H1 (cell line): ENCODE measurements around the gene DHCR24.

Experiments used
- EZH2 ChIP-seq: fragments of 200-600 bp; sonication (generic); IDR thresholded peaks from 2 replicates; pipeline ENCODE4 v1.7.1; 2012; ENCODE audit warnings: low read depth, mild to moderate bottlenecking, moderate library complexity, low read length, inconsistent platforms; ENCODE audit not compliant: severe bottlenecking
- SAP30 ChIP-seq: fragments of 300-600 bp; sonication (generic); IDR thresholded peaks from 2 replicates; pipeline ENCODE4 v1.7.1; 2012; ENCODE audit warnings: low read length, moderate library complexity, mild to moderate bottlenecking, inconsistent platforms; ENCODE audit not compliant: insufficient read depth, insufficient replicate concordance
- SIRT6 ChIP-seq: IDR thresholded peaks from one replicate; pipeline ENCODE4 v1.7.1; 2012; ENCODE audit warnings: low read length, inconsistent platforms
- TCF12 ChIP-seq: IDR thresholded peaks from 2 replicates; pipeline ENCODE4 v1.6.1; 2011; ENCODE audit warnings: low read depth, mild to moderate bottlenecking, low read length
- TF ChIP-seq, protein P1 (sequence below), 3 experiments: IDR thresholded peaks; 1 replicate in 2 of 3; 2 replicates in 1 of 3; pipeline versions ENCODE4 v1.5.1 to v1.6.1; 2011; ENCODE audit warnings: low read length in 3 of 3, mild to moderate bottlenecking in 3 of 3, inconsistent platforms in 2 of 3, low read depth in 1 of 3, moderate library complexity in 1 of 3; ENCODE audit not compliant: insufficient read depth in 1 of 3; ENCODE audit errors: control extremely low read depth in 1 of 3
- TF ChIP-seq, protein P2 (sequence below): IDR thresholded peaks from 2 replicates; pipeline ENCODE4 v1.6.1; 2011; ENCODE audit warnings: low read depth, mild to moderate bottlenecking, low read length; ENCODE audit not compliant: insufficient read depth

DNA sequence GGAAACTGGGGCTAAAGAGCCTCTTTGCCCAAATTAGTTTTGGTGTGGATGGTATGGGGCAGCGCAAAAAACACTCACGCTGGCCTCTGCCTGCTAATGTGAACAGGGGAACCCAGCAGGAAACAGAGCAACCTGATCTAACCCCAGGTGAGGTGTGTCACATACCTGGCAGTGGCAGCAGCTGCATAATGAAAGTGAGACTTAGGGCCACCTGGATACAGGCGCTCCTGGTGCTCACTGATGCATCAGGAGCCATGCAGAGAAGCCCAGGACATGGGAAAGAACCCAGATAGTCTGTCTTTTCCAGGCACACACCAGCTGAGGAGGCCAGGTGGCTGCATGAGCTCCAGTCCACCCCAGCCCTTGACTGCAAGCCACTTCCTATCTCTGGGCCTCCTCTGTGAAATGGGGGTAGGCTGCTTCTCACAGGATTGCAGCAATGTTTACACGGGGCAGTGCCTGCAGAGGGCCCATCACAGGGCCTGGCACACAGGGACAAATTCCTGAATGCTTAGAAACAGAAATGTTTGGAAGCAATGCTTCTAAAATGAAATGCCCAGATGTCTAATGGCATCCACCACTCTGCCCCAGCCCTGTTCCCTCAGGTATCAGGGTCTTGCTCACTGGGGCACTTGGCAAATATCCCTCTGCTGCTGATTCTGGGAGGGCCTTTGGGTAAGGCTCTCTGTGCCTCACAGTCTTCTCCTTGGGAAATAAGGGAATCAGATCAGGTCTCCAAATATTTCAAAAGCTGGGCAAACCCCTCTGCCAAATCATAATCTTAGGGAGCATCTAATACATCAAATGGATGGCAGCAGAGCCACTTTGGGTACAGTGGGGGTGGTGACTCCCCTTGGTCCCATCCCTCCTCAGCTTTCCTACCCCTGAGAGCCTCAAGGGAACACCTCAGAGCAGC is 19.9 kb downstream of the DHCR24 start:
- TF ChIP-seq, protein P1, sequence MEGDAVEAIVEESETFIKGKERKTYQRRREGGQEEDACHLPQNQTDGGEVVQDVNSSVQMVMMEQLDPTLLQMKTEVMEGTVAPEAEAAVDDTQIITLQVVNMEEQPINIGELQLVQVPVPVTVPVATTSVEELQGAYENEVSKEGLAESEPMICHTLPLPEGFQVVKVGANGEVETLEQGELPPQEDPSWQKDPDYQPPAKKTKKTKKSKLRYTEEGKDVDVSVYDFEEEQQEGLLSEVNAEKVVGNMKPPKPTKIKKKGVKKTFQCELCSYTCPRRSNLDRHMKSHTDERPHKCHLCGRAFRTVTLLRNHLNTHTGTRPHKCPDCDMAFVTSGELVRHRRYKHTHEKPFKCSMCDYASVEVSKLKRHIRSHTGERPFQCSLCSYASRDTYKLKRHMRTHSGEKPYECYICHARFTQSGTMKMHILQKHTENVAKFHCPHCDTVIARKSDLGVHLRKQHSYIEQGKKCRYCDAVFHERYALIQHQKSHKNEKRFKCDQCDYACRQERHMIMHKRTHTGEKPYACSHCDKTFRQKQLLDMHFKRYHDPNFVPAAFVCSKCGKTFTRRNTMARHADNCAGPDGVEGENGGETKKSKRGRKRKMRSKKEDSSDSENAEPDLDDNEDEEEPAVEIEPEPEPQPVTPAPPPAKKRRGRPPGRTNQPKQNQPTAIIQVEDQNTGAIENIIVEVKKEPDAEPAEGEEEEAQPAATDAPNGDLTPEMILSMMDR (IDR thresholded peaks at IDR 0.05; ENCODE audit: control extremely low read depth in 1 of 3, insufficient read depth in 1 of 3, low read depth in 1 of 3, low read length in 3 of 3), result no peak
- TF ChIP-seq, protein P2, sequence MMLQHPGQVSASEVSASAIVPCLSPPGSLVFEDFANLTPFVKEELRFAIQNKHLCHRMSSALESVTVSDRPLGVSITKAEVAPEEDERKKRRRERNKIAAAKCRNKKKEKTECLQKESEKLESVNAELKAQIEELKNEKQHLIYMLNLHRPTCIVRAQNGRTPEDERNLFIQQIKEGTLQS, result no peak
- no peak for TF ChIP-seq EZH2
- TF ChIP-seq SAP30, result no peak
- no peak for TF ChIP-seq TCF12
- TF ChIP-seq SIRT6, result no peak
